Activated CD8-positive, alpha-beta memory T cell treated with anti-CD3 and anti-CD28 coated beads, Interleukin-2, amount 10 ng/mL, durations not matched to agents 7 days and 5 days (primary cell): ENCODE measurements around the gene NOSTRIN. TPM values are rescaled to one million over a fixed set of nuclear protein-coding genes. Genes with fewer than 3 reads are reported as not detected.

Experiments used
- ATAC-seq: fragments of 150-1000 bp; cut with Tn5 transposase; one replicate; pipeline ENCODE4 v1.10.0; 2021; ENCODE audit warnings: moderate library complexity
- CTCF ChIA-PET: fragments of 350-600 bp; sonication (Branson Sonifier 250); formaldehyde crosslinking; loops from one replicate; lab custom pipeline; 2021; ENCODE audit warnings: antibody characterized with exemption; lab: Charles Lee
- DNase-seq: peaks from one replicate; pipeline ENCODE4 v3.0.0-alpha.2; 2020
- H3K27ac Mint-ChIP-seq: one replicate; pipeline ENCODE4 v1.8.0; 2021; ENCODE audit warnings: mild to moderate bottlenecking, mixed read lengths
- H3K27me3 Mint-ChIP-seq: one replicate; pipeline ENCODE4 v1.8.0; 2021; ENCODE audit warnings: mixed read lengths
- H3K36me3 Mint-ChIP-seq: one replicate; pipeline ENCODE4 v1.8.0; 2021; ENCODE audit warnings: mild to moderate bottlenecking, mixed read lengths
- H3K4me1 Mint-ChIP-seq: one replicate; pipeline ENCODE4 v1.8.0; 2021; ENCODE audit warnings: mixed read lengths
- H3K4me3 Mint-ChIP-seq: one replicate; pipeline ENCODE4 v1.8.0; 2021; ENCODE audit warnings: mild to moderate bottlenecking, moderate library complexity, mixed read lengths
- H3K9me3 Mint-ChIP-seq: one replicate; pipeline ENCODE4 v1.8.0; 2022; ENCODE audit warnings: low read depth, mixed read lengths
- total RNA-seq, 2 experiments: library from RNA; stranded (reverse); gene quantifications; one replicate each; pipeline ENCODE4 v1.2.3, GENCODE V29; 2021

Gene NOSTRIN
- total RNA-seq, 2 experiments from 2014 or later = not detected

DNA sequence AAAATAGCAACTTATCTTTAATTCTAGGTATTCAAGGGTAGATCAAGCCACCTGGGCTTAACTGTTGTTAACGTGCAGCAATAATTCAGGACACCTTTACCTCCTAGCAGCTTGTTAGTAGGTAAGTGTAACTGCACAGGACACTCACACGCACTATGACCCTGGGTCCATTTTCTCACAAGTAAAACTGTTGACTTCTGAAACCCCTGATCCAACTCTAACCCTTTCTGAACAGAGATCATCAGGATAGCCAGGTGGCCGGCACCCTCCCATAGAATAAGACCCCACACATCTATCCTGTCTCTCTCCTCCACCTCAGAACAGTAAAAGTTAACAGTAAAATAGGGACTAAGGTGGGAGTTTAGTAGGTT is 87.2 kb downstream of the NOSTRIN start:
- DNase-seq (no peak), ATAC-seq (no peak)
- peaks cover 19% of the 10 kb centered on the region for H3K27me3 Mint-ChIP-seq
- H3K9me3 Mint-ChIP-seq = no peaks in the 10 kb centered on the region
- H3K4me3 Mint-ChIP-seq = peak overlapping the region; percentile 92
- CTCF ChIA-PET = interaction anchor here (0.6 kb wide), 1 partner anchor 89 kb away, joined by 3 read pairs; no protein-coding TSS in a partner anchor
- H3K27ac Mint-ChIP-seq = peak overlapping the region; percentile 90
- H3K36me3 Mint-ChIP-seq = peaks cover 29% of the 10 kb centered on the region
- H3K4me1 Mint-ChIP-seq = peaks cover 30% of the 10 kb centered on the region

DNA sequence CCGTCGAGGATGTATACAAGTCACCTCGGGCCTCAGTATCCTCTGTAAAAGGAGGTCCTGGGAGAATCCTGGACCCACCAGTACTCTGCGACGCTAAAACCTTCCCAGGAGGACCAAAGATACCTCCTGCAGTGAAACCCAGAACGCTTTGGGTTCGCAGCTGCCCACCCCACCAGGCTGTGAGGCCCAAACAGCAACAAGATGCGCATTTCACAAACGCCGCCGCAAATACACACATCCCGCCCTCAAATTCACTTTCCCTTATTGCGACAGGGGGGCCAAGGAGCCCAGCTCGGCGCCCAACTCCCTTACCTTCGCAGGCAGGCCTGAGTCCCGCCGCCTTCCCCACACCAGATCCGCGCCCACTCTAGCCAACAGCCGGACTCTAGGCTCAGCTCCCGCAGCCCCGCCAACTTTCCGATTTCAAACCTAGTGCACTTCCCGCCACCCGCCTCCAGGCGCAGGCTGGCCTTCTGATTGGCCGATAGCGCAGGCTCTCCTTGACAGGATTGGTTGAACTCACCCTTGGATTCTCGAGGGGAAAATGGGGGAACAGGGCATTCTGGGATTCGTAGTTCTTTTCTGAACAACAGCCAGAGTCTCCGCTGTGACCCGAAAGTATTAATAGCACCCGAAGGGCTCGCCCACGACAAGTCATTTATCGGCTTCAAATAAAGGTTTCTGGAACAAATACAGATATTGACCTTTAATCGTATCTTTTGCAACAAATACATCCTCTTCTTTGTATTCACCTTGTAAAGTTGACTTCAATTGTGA is 87.8 kb downstream of the NOSTRIN start, which contains the start of gene SPC25:
Gene SPC25, minus strand, starts transcription at position 425 of the 777 bp plus-strand sequence. CDS start 911 bp downstream, outside the sequence.
- Mint-ChIP-seq H3K36me3 (peaks cover 25% of the 10 kb centered on the region), H3K27me3 (peaks cover 22% of the 10 kb centered on the region), H3K9me3 (no peaks in the 10 kb centered on the region), H3K27ac (peak within 1 kb of the TSS; percentile 90), H3K4me1 (peaks cover 26% of the 10 kb centered on the region), H3K4me3 (peak within 1 kb of the TSS; percentile 92)
- DNase-seq = peak; percentile 96
- CTCF ChIA-PET = interaction anchor here (0.6 kb wide), 1 partner anchor 88 kb away, joined by 3 read pairs; no protein-coding TSS in a partner anchor
- ATAC-seq = peak; percentile 100

DNA sequence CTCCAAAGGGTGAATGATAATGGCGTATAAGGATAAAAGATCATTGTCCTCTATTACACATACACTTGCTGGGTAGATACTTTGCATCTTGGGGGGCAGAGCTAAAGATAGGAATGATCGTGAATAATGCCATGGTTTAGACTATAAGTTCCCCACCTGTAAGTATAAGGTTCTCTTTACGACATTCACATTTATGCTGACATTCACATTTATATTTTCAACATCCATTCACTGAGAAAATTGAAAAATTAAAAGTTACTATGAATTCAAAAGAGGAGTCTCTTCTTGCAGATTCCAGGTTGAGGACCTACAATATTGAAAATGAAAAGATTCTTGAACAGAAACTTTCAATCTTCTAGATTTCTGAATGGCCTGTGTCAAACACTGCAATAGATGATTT is 89.9 kb downstream of the NOSTRIN start:
- CTCF ChIA-PET = no interaction called here
- Mint-ChIP-seq H3K9me3 (no peaks in the 10 kb centered on the region), H3K4me1 (peaks cover 20% of the 10 kb centered on the region), H3K4me3 (no peak overlapping the region), H3K27me3 (peaks cover 23% of the 10 kb centered on the region), H3K27ac (no peak overlapping the region), H3K36me3 (peaks cover 12% of the 10 kb centered on the region)
- DNase-seq (no peak), ATAC-seq (no peak)

DNA sequence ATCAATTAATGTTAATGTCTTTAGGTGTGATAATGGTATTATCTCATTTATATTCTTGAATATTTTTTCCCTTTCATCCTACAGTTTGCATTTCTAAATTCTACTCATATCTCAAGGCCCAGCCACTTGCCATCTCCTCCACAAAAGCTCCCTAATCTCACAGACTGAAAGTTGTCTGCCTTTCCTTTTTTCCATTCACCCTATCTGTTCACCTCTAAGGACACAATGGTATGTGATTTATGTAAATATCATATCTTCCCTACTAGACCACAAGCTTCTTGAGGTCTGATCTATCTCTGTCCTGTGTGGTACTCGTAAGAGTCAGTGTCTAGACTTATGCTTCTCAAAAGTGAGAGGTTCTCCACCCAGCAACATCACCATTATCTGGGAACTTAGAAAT is 91.7 kb downstream of the NOSTRIN start:
- H3K4me3 Mint-ChIP-seq = no peak overlapping the region
- H3K27ac Mint-ChIP-seq = no peak overlapping the region
- peaks cover 4% of the 10 kb centered on the region for H3K36me3 Mint-ChIP-seq
- no peaks in the 10 kb centered on the region for H3K9me3 Mint-ChIP-seq
- peaks cover 14% of the 10 kb centered on the region for H3K4me1 Mint-ChIP-seq
- DNase-seq (no peak), ATAC-seq (no peak)
- peaks cover 25% of the 10 kb centered on the region for H3K27me3 Mint-ChIP-seq
- CTCF ChIA-PET = no interaction called here

DNA sequence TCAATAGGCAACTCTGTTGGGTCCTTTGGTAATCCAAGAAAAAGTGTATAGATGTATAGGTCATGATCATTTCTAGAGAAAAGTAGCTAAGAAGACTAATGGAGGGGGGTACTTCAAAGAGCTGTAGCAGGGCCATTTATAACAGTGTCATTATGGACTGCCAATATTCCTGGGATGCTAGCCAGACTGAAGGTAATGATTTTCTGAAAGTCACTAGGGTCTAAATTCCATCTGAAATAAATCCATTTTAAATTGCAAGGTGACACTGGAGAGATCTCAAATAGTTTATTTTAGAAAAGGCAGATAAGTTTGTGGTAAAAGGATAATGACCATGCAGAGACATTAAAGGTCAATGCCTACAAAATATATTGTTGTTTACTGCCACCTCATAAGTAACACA is 92.3 kb downstream of the NOSTRIN start:
- Mint-ChIP-seq H3K4me3 (no peak overlapping the region), H3K9me3 (no peaks in the 10 kb centered on the region), H3K4me1 (peaks cover 8% of the 10 kb centered on the region), H3K36me3 (peaks cover 2% of the 10 kb centered on the region), H3K27me3 (peaks cover 30% of the 10 kb centered on the region), H3K27ac (no peak overlapping the region)
- DNase-seq (no peak), ATAC-seq (no peak)
- CTCF ChIA-PET = no interaction called here

DNA sequence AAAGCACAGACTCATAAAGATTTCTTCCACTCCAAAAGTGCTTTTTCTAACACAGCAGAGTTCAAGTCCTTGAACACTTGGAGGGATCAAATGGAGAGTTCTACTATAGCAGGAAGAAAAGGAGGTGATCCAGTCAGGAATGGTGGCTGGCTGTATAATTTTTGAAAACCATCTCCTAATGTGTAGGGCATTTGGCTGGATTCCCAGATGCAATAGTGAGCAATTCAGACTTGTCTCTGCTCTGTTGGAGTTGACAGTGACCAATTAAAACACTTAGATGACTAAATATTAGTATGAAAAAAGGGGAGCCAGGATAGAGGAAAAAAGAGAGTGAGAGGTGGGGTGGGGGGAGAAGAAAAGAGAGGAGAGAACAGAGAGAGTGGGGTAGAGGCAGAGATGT is 93.3 kb downstream of the NOSTRIN start:
- no peak for ATAC-seq
- Mint-ChIP-seq H3K4me3 (no peak overlapping the region), H3K9me3 (no peaks in the 10 kb centered on the region), H3K36me3 (no peaks in the 10 kb centered on the region), H3K27me3 (peaks cover 38% of the 10 kb centered on the region), H3K4me1 (peaks cover 1% of the 10 kb centered on the region), H3K27ac (no peak overlapping the region)
- CTCF ChIA-PET = no interaction called here
- DNase-seq = no peak

DNA sequence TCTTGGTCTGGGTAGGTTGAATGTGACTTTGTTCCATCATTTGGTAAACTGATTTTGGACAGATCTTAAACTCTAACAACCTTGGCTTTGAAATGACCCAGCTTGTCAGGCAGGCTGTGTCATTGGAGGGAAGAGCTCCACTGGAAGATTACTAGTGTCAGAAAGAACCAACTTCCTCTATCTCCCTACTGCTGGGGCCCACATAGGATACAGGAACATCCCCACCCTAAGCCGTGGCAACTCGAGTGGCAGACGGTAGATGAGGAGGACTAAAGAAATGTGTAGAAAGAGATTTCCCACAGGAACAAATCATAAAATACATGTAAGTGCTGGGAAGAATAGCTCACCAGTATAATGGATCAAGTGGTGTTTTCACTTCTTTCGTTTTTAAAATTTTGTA is 94.3 kb downstream of the NOSTRIN start:
- no peak overlapping the region for H3K4me3 Mint-ChIP-seq
- no peaks in the 10 kb centered on the region for H3K4me1 Mint-ChIP-seq
- peaks cover 41% of the 10 kb centered on the region for H3K27me3 Mint-ChIP-seq
- no peaks in the 10 kb centered on the region for H3K9me3 Mint-ChIP-seq
- H3K36me3 Mint-ChIP-seq = no peaks in the 10 kb centered on the region
- CTCF ChIA-PET = no interaction called here
- H3K27ac Mint-ChIP-seq = no peak overlapping the region
- no peak for ATAC-seq
- DNase-seq = no peak

DNA sequence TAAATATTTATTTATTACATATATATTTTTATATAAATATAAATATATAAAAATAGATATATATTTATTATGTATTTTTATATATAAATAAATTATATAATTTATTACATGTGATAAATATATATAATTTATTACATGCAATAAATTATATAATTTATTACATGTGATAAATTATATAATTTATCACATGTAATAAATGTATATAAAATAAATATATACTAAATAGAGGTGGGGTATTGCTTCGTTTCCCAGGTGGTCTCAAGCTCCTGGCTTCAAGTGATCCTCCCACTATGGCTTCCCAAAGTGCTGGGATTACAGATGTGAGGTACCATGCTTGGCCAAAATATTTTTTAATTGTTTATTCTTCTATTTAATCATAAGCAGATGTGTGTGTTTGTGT is 95.0 kb downstream of the NOSTRIN start:
- no peak overlapping the region for H3K4me3 Mint-ChIP-seq
- no peaks in the 10 kb centered on the region for H3K36me3 Mint-ChIP-seq
- H3K27me3 Mint-ChIP-seq = peaks cover 39% of the 10 kb centered on the region
- CTCF ChIA-PET = no interaction called here
- H3K9me3 Mint-ChIP-seq = no peaks in the 10 kb centered on the region
- H3K4me1 Mint-ChIP-seq = no peaks in the 10 kb centered on the region
- ATAC-seq (no peak), DNase-seq (no peak)
- H3K27ac Mint-ChIP-seq = no peak overlapping the region

DNA sequence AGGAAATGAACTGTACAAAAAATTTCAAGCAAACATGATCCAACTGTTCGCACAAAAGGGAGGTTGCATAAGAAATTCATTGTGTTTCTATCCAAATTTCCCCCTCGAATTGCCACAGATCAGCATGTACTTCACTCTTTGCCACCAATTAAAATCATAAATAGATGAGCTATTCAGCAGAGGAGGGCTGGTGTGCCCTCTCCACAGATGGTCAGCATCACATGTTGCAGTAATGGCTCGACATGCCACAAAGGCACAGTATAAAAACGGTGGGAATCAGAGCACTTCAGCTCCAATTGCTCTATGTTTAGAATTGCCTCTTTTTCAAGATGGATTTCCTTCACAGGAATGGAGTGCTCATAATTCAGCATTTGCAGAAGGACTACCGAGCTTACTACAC is 98.6 kb downstream of the NOSTRIN start, which contains the start of gene G6PC2:
Gene G6PC2, plus strand, starts transcription at position 289 of the 400 bp plus-strand sequence. Its CDS starts 41 bp downstream, at position 330.
- no peak within 1 kb of the TSS for H3K4me3 Mint-ChIP-seq
- no peak for DNase-seq
- H3K27ac Mint-ChIP-seq = no peak within 1 kb of the TSS

DNA sequence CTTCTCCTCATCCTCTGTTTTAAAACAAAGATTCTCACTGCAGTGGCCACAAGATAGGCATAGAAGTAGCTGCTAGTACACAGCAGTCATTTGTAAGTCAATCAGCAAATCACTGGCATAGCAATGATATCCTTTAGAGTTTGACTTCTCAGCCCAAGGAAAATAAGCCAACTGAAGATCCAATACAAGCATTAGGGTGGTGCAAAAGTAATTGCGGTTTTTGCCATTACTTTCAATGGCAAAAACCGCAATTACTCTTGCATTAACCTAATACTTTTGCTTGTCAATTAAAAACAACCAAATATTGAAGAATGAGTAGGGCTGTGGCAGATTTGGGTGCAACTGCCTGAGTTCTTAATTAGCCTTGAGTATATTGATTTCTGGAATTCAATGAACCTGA is 101.5 kb downstream of the NOSTRIN start:
- DNase-seq = no peak
- CTCF ChIA-PET = interaction anchor here (1.2 kb wide), 1 partner anchor 16 kb away, joined by 3 read pairs; no protein-coding TSS in a partner anchor
- H3K36me3 Mint-ChIP-seq = no peaks in the 10 kb centered on the region
- H3K9me3 Mint-ChIP-seq = no peaks in the 10 kb centered on the region
- peaks cover 62% of the 10 kb centered on the region for H3K27me3 Mint-ChIP-seq
- no peak overlapping the region for H3K4me3 Mint-ChIP-seq
- H3K4me1 Mint-ChIP-seq = no peaks in the 10 kb centered on the region
- no peak for ATAC-seq
- H3K27ac Mint-ChIP-seq = no peak overlapping the region

More for the DNA sequence above, 98.6 kb downstream of the NOSTRIN start, which contains the start of gene G6PC2:
- Mint-ChIP-seq H3K36me3 (no peaks in the 10 kb centered on the region), H3K9me3 (no peaks in the 10 kb centered on the region), H3K27me3 (peaks cover 49% of the 10 kb centered on the region), H3K4me1 (no peaks in the 10 kb centered on the region)
- no peak for ATAC-seq
- CTCF ChIA-PET = no interaction called here

DNA sequence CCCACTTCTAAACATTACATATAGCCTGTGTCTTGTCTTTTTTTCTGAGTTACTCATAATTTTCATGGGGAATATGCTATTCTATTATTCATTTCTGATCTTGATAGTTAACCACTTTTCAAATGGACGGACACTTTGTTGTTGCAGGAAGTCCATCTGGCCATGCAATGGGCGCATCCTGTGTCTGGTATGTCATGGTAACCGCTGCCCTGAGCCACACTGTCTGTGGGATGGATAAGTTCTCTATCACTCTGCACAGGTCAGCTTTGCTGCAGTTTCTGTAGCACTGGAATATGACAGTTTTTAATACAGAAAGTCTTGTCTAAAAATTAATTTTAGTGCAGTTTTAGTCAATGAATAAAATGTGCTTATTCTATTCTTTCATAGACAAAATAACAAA is 101.9 kb downstream of the NOSTRIN start:
- Mint-ChIP-seq H3K36me3 (no peaks in the 10 kb centered on the region), H3K9me3 (no peaks in the 10 kb centered on the region), H3K4me1 (no peaks in the 10 kb centered on the region), H3K27me3 (peaks cover 62% of the 10 kb centered on the region), H3K4me3 (no peak overlapping the region), H3K27ac (no peak overlapping the region)
- DNase-seq (no peak), ATAC-seq (no peak)
- CTCF ChIA-PET = interaction anchor here (1.2 kb wide), 1 partner anchor 15 kb away, joined by 3 read pairs; no protein-coding TSS in a partner anchor

DNA sequence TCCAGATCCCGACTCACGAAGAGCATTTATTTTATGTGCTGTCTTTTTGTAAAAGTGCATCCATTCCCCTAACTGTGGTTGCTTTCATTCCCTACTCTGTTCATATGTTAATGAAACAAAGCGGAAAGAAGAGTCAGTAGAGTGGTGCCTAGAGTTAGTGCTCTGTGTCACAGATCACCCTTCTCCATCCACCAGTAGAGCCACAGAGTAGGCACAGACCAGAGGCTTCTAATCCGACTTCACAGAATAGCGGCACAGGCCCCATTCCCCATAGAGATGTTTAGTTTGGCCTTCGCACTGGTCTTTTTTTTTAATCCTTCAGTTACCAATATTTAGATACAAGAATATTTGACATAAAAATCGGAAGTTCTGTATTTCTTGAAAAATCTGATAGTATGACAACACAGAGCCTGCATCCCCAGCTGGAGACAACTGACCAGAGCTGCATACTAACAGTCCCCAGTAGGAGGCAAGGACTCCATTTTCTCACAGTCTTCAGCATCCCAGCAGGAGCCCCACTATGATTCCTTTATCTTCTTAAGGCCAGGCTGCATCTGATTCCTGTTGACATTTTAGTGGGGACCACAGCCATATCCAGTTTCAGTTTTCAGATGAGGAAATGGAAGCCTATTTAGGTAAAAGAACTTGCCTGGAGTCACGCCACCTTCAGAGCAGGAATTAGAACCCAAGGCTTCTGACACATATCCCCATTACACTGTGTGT is 105.7 kb downstream of the NOSTRIN start:
- CTCF ChIA-PET = no interaction called here
- Mint-ChIP-seq H3K4me1 (no peaks in the 10 kb centered on the region), H3K36me3 (no peaks in the 10 kb centered on the region), H3K27me3 (peaks cover 58% of the 10 kb centered on the region), H3K27ac (no peak overlapping the region), H3K9me3 (no peaks in the 10 kb centered on the region), H3K4me3 (no peak overlapping the region)
- no peak for DNase-seq
- no peak for ATAC-seq

DNA sequence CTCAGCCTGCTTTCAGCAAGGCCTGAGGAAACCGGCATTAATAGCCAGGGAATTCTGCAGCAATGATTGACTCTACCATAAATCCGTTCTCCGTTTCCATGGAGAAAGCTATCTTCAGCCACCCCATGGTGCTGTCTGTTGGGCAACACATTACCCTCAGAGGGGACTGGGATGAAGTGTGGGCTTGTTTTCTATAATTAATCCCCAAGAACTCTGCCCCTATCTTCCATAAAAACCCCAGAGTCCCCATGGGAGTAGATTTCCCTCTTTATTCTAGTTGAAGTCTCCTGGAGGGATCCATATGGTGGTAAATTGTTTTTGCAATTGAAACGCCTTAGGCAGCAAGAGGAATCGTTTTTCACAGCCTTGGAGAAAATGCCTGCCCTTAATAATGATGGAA is 107.9 kb downstream of the NOSTRIN start:
- Mint-ChIP-seq H3K27me3 (peaks cover 62% of the 10 kb centered on the region), H3K9me3 (peaks cover 6% of the 10 kb centered on the region), H3K27ac (no peak overlapping the region), H3K4me1 (peaks cover 3% of the 10 kb centered on the region), H3K36me3 (peaks cover 6% of the 10 kb centered on the region), H3K4me3 (no peak overlapping the region)
- DNase-seq (no peak), ATAC-seq (no peak)
- CTCF ChIA-PET = no interaction called here
